Suprapubic skin (tissue), 4 donors: ENCODE results near the gene MGST2.

ENCODE experiments used
- EP300 ChIP-seq: sonication (generic); formaldehyde crosslinking; IDR thresholded peaks from one replicate; pipeline ENCODE4 v1.6.1; 2017; ENCODE audit warnings: antibody characterized with exemption
- POLR2A ChIP-seq, 2 donors: fragments of 450-650 bp; IDR thresholded peaks; one replicate each; pipeline ENCODE4 v1.6.1; 2017; ENCODE audit warnings: antibody characterized with exemption in 2 of 2, mild to moderate bottlenecking in 2 of 2, moderate library complexity in 2 of 2
- POLR2AphosphoS5 ChIP-seq, 3 donors: sonication (generic); formaldehyde crosslinking; IDR thresholded peaks; one replicate each; pipeline ENCODE4 v1.6.1; 2017; ENCODE audit warnings: antibody characterized with exemption in 3 of 3
- TF ChIP-seq, protein P1 (sequence below), 2 donors: fragments of 200-600 bp in 1 of 2; fragments of 450-650 bp in 1 of 2; sonication (generic) in 1 of 2; IDR thresholded peaks; one replicate each; pipeline ENCODE4 v1.5.1; 2016 to 2019; ENCODE audit warnings: antibody characterized with exemption in 2 of 2, mild to moderate bottlenecking in 1 of 2, moderate library complexity in 1 of 2

DNA sequence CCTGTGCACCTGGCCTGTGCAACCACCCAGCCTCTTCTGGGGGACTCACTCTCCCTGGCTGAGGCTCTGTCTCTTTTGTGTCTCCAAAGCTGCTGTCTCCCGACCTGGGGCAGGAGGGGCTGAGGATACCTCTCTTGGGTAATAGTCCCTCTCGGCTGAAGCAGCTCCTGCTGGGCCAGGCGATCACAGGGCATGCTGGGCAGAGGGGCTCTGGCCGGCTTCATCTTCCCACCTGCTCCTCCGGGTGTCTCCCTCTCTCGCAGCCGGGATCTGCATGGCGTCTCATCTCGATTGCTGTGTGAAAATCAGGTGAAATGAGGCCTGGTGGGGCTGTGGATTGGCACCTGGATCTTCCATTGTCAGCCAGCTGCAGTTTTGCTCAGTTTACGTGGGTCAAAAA, 53.2 kb downstream of the MGST2 start:
- TF ChIP-seq, protein P1, sequence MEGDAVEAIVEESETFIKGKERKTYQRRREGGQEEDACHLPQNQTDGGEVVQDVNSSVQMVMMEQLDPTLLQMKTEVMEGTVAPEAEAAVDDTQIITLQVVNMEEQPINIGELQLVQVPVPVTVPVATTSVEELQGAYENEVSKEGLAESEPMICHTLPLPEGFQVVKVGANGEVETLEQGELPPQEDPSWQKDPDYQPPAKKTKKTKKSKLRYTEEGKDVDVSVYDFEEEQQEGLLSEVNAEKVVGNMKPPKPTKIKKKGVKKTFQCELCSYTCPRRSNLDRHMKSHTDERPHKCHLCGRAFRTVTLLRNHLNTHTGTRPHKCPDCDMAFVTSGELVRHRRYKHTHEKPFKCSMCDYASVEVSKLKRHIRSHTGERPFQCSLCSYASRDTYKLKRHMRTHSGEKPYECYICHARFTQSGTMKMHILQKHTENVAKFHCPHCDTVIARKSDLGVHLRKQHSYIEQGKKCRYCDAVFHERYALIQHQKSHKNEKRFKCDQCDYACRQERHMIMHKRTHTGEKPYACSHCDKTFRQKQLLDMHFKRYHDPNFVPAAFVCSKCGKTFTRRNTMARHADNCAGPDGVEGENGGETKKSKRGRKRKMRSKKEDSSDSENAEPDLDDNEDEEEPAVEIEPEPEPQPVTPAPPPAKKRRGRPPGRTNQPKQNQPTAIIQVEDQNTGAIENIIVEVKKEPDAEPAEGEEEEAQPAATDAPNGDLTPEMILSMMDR (IDR thresholded peaks at IDR 0.05), result no peak
- TF ChIP-seq POLR2AphosphoS5 (IDR thresholded peaks at IDR 0.05), result no peak
- no peak for TF ChIP-seq POLR2A (IDR thresholded peaks at IDR 0.05)
- TF ChIP-seq EP300, result no peak
